GM10266 (cell line): ENCODE measurements around the gene CKB.

Experiments used
- DNase-seq: peaks from one replicate; pipeline ENCODE4 v3.0.0; 2012; ENCODE audit errors: extremely low spot score
- TF ChIP-seq, protein P1 (sequence below): IDR thresholded peaks from 2 replicates; pipeline ENCODE4 v1.5.1; 2012; ENCODE audit warnings: mild to moderate bottlenecking, low read depth; ENCODE audit not compliant: control insufficient read depth, insufficient read depth; ENCODE audit errors: missing control alignments

The CKB gene

DNA sequence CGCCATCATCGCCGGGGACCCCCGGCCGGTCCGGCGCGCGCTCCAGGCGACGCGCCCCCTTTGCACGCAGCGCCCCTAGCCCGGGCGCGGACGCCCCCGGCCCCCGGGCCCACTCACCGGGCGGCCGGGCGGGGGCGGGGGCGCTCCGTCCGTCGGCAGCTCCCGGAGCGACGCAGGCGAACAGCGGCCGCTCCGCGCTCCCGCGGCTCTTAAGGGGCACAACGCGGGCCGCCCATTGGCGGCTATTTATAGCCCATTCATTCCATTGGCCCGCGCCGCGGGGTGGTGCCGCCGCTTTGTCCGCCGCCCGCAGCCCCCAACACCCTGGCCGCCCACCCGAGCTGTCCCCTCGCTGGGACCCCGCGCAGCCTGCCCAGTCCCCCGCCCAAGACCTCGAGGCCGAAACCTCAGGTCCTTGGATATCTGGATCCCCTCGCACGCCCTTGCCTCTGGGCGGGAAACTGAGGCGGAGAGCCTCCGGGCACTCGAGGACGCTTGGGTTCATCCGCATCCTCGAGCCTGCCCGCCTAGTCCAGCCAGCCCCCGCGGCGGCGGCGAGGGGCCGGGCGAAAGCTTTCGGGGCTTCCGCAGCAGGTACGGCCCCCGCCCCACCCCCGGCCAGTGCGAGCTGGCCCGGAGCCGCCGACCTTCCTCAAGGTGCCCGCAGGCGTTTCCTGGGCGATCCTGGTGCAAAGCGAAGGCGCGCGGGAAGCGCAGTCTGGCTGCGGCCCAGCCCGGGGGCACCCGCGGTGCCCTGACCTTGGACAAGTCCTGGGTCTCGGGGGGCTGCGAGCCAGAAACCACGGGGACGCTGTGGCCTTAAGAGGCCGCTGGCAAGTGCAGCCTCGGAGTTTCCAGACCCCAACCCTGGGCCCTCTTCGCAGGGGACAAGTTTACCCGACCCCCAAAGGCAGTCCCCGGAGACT is at the start of gene CKB:
Gene CKB (minus strand): TSS at position 182 of the 926 bp plus-strand sequence. CDS start 337 bp downstream, outside the sequence.
- TF ChIP-seq, protein P1, sequence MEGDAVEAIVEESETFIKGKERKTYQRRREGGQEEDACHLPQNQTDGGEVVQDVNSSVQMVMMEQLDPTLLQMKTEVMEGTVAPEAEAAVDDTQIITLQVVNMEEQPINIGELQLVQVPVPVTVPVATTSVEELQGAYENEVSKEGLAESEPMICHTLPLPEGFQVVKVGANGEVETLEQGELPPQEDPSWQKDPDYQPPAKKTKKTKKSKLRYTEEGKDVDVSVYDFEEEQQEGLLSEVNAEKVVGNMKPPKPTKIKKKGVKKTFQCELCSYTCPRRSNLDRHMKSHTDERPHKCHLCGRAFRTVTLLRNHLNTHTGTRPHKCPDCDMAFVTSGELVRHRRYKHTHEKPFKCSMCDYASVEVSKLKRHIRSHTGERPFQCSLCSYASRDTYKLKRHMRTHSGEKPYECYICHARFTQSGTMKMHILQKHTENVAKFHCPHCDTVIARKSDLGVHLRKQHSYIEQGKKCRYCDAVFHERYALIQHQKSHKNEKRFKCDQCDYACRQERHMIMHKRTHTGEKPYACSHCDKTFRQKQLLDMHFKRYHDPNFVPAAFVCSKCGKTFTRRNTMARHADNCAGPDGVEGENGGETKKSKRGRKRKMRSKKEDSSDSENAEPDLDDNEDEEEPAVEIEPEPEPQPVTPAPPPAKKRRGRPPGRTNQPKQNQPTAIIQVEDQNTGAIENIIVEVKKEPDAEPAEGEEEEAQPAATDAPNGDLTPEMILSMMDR = no peak
- peak; percentile 83 for DNase-seq

DNA sequence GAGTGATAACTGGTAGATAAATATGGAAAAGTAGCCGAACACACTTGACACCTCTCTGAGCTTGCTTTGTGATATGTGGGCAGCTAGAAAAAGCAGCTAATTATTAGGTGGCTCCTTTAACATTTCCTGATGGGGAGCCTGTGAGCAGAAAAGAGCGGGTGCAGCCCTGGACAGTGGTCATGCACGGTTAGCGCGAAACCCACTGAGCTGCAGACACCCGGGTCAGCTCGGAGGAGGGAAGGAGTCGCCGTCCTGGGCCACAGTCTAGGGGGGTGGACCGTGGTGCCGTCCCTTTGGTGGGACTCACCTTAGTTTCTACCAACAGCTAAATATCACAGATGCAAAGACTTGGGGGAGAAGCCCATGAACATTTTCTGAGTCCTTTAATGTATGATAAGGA is 46.8 kb upstream of the CKB start:
- no peak for DNase-seq
- TF ChIP-seq, protein P1 = no peak

DNA sequence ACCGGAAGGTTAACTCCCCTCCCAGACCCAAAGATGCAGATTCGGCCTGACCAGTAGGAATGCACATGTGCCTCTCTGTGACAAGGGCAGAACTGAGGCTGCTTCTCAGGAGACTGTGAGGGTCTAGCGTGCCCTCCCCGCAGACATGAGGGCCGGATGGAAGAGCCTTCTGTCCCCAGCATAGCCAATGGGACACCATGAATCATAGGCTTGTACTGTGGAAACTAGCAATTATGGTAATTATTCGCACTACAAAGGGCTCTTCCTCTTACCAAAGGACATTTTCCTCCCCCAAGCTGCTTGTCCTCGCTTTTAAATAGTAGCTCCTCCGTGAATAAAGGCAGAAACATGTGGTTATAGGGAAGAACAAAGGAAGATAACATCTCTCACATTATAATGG is 46.3 kb upstream of the CKB start:
- DNase-seq = no peak
- TF ChIP-seq, protein P1 = no peak

DNA sequence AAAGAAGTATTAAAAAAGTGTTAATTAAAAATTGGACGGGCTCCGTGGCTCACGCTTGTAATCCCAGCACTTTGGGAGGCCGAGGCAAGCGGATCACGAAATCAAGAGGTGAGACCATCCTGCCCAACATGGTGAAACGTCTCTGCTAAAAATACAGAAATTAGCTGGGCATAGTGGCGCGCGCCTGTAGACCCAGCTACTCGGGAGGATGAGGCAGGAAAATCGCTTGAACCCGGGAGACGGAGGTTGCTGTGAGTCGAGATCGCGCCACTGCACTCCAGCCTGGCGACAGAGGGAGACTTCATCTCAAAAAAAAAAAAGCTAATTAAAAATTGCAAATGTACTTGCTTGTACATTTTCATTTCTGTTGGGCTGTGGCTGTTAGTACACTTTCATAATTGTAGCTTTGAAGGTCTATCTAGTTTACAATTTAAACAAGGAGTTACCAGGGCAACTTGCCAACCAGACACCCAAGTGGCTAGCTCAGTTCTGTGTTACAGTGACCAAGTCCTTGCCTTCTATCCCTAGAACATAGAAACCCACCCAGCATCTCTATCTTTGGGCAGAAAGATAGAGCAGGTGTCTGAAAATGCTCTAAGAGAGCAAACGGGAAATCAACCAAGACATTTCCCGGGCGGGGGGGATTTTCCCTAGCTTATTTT is 41.3 kb upstream of the CKB start:
- TF ChIP-seq, protein P1 = no peak

DNA sequence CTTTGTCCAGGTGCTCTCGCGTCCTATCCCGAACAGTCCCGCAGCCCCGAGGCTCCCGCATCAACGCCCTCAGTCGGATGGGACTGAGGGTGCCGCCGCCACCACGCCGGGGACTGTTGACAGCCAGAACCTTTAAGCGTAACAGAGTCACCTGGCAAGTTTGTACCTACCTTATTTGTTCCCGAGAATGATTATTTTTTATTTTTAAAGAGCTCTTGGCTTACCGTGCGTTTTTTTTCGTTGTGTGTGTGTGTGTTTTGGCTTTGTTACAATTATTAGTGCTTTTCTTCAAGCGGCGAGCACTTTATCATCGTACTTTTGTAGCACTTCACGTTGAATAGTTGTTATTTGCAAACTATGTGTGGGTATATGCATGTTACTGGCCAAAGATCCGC is 40.6 kb upstream of the CKB start:
- TF ChIP-seq, protein P1 = no peak
- no peak for DNase-seq

More for the DNA sequence above, 41.3 kb upstream of the CKB start:
- no peak for DNase-seq

DNA sequence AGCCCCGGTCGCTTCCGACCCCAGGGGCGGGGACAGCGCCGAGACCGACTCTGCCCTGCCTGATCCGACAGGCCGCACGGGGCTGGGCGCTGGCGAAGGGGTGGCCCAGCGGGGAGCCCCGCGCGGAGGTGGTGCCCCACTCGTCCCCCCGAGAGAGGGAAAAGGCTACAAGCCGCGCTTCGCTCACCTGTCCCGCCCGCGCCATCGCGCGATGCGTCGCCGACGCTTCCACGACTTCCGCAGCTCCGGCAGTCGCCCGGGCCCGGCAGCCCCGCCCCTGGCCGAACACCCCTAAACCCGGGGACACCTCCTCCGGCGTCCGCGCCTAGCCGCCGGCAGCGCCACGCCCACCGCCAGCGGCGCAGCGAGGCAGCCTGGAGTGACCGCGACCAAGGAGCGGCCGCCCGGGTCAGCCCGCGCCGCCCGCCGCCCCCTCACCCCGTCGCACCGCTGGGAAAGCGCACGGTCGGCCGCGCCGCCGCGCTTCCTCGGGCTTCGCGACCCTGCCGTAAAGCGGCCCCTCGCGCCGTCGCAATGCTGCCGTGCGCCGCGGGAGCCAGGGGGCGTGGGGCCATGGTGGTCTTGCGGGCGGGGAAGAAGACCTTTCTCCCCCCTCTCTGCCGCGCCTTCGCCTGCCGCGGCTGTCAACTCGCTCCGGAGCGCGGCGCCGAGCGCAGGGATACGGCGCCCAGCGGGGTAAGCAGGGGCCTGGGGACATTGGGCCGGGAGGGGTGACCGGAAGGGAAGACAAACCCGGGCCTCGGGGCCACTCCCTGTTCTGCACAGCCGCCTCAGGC is 40.0 kb upstream of the CKB start, which contains the start of the genes BAG5 and COA8:
Gene BAG5 (minus strand): TSS at position 229 of the 797 bp plus-strand sequence. CDS start 1,493 bp downstream, outside the sequence.
Gene COA8 (plus strand): TSS at position 532 of the 797 bp plus-strand sequence. CDS start 42 bp downstream, at position 574.
- TF ChIP-seq, protein P1 = no peak
- peak; percentile 98 for DNase-seq

DNA sequence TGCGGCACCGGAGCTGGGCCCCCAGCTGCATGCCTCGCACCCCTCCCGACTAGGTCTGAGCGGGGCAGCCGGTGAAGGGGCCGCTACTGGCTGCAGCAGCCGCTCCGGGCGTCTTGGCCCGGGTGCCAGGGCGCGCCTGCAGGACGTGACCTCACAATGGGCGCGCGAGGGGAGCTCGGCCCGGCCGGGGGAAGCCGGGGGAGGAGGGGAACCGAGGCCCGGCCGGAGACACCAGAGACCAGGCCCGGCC is 39.5 kb upstream of the CKB start:
- TF ChIP-seq, protein P1 = no peak
- DNase-seq = no peak
